NCI-H128 (cell line): ENCODE data around the gene BTAF1.
A peak's percentile ranks its signal among the peaks of the same experiment; 100 is the strongest.

ENCODE experiments used
- DNase-seq: peaks from one replicate; lab custom pipeline; 2025; ENCODE audit not compliant: unreplicated experiment; lab: John Stamatoyannopoulos, UW

The BTAF1 gene

DNA sequence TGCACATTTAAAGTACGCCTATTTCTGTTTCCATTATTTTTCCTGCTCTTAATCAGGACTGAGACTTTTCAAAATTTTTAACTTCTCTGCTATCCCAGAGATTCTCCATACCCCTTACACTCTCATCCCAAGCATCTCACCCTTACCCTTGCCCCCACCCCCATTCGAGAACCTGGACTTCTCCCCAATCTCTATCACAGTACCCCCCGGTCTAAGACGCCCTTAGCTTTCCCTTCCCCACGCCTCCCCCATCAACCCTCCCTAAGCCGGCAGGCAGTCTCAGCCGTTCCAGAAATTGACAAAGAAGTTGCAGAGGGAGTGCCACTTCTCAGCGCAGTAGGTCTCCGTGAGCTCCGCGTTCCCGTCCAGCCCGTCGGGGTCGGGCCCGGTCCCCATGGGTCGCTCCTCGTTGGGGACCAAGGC, 15.6 kb upstream of the BTAF1 start:
- no peak for DNase-seq

DNA sequence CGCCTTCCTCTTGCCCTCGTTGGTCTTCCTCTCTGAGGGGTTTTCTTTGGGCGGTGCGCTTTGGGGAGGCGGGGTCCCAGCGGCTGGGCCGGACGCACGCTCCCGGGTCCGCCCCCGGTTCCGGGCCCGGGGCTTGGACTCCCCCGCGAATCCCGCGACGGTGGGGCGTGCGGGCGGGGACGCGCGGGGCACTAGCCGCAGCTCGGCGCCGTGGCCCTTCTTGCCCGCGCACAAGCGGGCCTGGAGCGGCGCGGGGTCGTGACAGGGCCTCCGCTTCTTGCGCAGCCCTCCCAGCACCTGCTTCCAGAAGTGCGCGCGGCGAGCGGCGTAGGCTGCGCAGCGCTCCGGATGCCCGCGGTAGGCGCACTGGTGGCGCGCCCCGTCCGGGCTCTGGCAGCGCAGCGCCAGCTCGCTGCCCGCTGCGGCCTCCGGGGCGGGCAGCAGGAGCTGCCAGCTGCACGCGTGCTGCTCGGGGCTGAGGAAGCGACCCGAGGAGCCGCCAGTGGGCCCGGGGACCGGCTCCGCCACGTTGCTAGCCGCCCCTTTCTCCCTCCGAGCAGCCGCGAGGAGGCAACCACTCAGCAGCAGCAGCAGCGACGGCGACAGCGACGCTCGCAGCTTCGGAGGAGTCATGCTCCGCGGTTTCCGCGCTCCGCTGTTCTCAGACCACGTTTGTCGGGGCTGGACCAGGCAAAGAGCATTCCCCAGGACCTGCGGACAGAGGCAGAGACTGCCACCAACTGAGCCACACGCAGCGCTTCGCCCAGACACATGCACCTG, 15.0 kb upstream of the BTAF1 start:
- DNase-seq = peak; percentile 19

DNA sequence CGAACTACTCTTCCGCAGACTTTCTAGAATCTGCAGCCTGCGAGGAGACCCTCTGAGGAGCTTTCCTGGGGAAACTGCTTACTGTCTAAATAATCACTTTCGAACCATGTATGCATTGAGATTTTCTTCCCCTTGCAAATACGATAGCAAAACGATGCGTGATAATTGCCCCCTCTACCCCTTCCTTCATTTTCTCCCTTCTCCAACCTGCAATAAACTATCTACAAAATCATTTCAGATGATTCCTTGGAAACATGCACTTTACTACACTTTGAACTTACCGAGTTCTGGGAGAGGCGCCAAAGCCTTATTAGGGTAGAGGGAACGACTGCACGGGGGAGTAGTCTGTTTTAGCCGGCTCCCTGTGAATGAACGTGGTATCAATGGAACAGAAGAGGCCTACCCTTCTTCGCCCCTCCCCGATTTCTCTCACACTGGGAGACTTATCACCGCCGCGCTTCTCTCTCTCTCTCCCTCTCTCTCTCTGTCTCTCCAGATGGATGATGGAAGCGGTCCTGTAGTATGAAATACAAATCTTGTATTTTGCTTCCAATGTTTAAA, 14.4 kb upstream of the BTAF1 start, which contains the start of gene FGFBP3:
Gene FGFBP3, minus strand, starts transcription at position 370 of the 561 bp plus-strand sequence. CDS start 517 bp downstream, outside the sequence.
- peak; percentile 27 for DNase-seq

- DNase-seq = no peak
These were observed 13.1 kb upstream of the BTAF1 start for GRCh38 chr10:91910467-91910866.

DNA sequence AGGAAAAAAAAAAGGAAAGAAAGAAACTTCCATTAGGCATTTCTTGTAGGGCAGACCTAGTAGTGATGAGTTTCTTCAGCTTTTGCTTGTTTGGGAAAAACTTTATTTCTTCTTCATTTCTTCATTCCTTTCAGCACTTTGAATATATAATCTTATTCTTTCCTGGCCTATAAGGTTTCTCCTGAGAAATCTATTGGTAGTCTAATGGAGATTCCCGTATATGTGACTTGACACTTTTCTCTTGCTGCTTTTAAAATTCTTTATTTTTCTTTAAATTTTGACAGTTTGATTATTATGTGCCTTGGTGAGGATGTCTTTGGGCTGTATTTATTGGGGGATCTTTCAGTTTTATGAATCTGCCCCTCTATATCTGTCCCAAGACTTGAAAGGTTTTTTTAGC, 3.9 kb upstream of the BTAF1 start:
- no peak for DNase-seq

DNA sequence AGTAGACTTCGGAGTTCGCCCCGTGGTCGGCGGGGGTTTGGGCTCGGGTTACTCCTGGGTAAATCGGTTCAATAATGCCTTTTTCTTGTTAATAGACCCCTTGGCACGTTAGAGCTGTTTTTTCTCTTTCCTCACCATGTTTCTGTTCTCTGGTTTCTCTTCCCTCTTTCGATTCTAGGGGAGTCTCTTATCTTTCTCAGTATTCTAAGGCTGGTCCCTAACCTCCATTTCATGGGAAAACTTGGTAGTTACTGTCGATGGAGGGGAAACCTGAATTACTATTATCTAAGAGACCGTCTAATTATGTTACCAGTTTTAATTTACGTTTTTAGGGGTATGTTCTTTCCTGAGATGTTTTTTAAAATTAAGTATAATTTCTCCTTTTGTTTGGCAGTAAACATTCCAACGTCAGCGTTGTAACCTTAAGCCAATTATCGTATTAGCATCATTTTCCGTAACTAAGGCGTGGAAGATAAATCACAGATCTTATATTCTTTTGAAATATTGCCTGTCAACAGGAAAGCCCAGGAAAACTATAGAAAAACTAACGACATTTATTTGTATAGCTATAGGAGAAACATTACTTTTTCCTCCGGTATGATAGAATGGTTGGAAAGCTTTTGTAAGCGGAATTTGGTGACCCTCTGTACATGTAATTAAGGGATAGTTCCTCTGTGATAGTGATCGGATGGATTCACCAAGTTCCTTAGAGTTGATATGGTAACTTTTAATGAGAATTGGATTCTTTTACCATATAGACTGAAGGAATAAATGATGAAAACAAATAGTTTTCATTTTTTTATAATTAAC, 847 bp downstream of the BTAF1 start:
- DNase-seq = no peak

DNA sequence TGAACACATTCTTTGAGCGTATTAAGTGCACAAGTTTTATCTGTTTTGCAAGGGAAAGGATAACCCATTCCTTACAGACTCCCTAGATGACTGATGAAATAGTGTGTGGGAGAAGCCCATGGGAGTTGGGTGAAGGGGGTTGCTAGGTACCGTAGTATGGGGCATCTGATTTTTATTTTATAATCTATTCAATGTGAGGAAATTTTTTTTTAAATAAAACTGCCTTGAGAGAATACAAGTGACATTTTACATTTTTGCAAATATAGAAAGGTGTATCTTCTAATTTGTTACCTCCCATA, 1.4 kb downstream of the BTAF1 start:
- DNase-seq = no peak

DNA sequence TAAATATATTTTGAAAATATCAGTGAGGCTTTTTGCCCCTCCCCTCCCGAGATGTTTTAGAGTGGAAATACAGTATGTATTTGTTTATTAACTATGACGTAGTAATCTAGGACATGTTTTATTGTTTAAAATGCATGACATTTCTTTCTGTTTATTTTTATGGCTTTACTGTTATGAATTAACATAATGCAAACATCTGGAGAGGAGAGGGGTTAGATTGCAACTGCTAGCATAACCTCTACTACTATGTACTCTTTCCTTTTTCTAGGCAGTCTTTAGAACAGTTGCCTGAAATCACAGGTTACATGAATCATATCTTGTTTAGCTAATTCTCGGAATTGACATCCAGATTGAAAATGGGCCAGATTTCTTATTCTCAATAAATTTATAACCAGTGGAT, 7.4 kb downstream of the BTAF1 start:
- DNase-seq = no peak

GRCh38 chr10:91931526-91932190, 8.1 kb downstream of the BTAF1 start:
- DNase-seq = no peak

DNA sequence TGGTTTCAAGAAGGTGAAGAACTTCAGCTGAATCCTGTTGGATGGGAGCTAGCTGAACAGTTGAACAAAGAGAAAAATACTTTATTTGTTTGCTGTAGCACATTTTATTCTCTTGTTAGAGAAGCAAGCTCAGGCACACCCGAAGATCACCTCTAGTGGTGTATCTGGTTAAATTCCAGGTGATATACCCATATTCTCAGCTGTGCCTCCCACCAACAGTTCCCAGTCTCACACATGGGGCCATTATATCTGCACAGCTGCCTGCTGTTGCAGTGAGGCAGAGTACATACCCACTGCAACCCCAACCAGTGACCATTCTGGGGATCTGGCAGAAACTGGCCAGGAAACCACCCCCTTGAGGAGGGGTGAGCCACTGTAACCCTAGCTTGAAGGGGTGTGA, 9.2 kb downstream of the BTAF1 start:
- DNase-seq = no peak

DNA sequence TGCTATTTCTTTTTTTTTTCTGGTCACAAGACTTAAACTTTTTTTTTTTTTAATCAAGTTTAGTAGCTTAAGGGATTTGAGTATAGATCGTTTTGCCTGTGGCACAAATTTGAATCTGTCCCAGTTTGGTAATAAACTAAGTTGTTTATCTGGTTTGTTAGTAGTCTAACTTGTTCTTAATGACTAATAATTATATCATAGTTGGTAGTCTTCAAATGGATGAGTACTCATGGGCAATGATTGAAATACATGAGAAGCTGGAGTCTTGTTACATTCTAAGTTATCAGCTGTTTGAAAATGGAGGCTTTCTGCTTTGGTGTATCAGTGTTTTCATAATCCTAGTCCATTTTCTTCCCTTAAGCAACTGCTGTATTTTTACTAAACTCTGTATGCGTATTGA, 12.3 kb downstream of the BTAF1 start:
- no peak for DNase-seq

GRCh38 chr10:91939653-91940052, 16.1 kb downstream of the BTAF1 start:
- DNase-seq = no peak

DNA sequence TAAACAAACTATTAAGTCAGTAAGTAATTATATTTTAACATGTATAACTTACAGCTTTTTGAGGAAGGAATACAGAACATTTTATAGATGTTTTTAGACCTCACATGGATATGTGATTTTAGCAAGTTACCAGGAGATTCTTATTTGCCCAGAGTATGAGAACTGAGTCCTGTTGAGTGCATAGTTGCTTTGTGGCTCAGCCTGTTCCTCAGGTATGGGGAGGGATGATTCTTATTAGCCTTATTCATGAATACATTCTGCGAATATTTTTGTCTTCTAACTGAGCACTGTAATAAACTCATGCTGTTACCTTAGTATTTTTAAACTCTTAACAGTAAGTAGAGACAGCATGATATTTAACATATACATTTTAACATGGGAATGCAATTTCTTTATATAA, 17.9 kb downstream of the BTAF1 start:
- no peak for DNase-seq

- no peak for DNase-seq
These were observed 21.5 kb downstream of the BTAF1 start for GRCh38 chr10:91944880-91945630.

DNA sequence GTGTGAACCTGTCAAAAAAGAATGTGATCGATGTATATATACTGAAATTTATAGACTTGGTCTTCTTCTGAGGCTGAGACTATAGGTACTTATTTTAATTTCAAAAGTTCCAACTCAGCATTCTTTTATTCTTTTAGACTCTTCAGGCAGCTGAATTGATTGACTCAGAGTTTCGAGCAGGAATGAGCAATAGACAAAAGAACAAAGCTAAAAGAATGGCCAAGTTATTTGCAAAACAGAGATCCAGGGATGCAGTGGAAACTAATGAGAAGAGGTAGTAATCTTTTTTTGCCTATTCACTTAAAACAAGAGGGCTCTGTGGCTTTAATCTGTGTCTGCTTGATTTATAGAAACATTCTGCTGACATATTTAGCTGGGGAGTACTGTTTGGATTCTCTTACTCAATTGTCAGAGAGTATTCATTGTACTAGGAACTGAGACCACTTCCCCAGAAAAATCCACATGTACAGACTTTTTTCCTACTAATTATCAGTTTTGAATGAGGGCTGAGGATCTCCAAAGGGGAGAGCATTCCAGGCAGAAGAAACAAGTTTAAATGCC, 30.1 kb downstream of the BTAF1 start:
- no peak for DNase-seq

GRCh38 chr10:91955114-91955513, 31.5 kb downstream of the BTAF1 start:
- DNase-seq = no peak

GRCh38 chr10:91957091-91957490, 33.5 kb downstream of the BTAF1 start:
- no peak for DNase-seq

DNA sequence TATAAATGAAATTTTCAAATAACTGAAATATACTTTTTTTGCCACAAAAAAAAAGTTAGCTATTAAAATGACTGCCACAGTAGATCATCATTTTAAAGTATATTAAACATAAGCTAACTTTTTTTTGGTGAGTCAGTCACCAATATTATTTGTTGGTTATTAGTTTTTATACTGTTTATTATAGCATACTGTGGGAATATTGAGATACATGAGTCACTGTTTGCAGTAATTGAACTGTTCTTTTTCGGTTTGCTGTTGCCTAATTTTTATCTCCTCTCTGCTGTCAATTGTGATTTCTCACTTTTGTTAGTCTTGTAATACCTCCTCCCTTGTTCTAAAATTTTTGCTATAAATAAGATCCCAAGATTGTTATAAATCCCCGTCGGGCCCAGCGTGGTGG, 45.7 kb downstream of the BTAF1 start:
- no peak for DNase-seq

DNA sequence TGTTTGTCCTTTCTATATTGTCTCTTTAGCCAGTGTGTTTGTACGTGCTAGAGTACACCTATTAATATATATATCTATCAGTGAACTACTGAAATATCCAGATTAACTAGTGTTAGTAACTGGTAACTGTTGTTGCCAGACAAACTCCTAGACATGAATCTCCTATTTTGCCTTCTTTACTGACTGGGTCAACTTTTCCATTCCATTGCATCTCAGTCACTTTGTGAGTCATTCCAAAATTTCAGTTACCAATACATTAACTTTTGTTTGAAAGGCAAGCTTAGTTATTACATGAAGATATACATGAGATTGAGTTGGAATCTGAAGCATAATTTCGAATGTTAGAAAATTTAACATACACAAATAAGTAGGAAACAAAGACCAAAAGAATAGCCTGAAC, 51.4 kb downstream of the BTAF1 start:
- DNase-seq = no peak

DNA sequence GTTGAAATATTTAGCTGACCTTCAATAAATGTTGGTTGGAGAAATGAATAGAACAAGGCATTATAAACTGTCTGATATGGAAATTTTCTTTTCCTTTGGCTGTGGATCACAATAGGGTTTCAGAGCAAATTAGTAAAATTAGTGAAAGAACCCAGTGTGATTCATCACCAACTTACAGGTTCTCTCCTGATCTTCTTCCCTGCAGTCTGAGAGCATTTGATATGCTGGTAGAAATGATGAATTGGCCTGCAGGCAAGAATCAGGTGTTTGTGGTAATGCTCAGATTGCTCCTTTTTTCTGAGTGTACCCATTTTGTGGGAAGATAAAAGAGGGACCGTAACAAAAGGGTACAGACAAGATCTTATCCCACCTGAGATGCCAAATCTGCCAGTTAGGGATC, 51.9 kb downstream of the BTAF1 start:
- no peak for DNase-seq
